WTC11 (cell line): ENCODE data around the gene HSP90AB1. TPM values are rescaled to one million over a fixed set of nuclear protein-coding genes. Genes with fewer than 3 reads are reported as not detected.

ENCODE experiments used
- ATAC-seq: fragments of 200-7000 bp; cut with Tn5 transposase; 2 replicates; pipeline ENCODE4 v1.10.0; 2021; ENCODE audit warnings: mild to moderate bottlenecking, moderate library complexity
- CTCF ChIA-PET: fragments of 300-600 bp; sonication (Branson Sonifier 250); formaldehyde crosslinking; loops from one replicate; lab custom pipeline; 2021; ENCODE audit warnings: antibody characterized with exemption; lab: Charles Lee
- POLR2A ChIA-PET: fragments of 350-600 bp; sonication (Branson Sonifier 250); formaldehyde crosslinking; loops from one replicate; lab custom pipeline; 2021; ENCODE audit warnings: antibody characterized with exemption; lab: Charles Lee
- DNase-seq: peaks from one replicate; pipeline ENCODE4 v3.0.0; 2021; ENCODE audit warnings: low spot score
- H3K27ac Mint-ChIP-seq: 2 replicates; pipeline ENCODE4 v1.8.0; 2021; ENCODE audit warnings: mixed read lengths
- H3K27me3 Mint-ChIP-seq: 2 replicates; pipeline ENCODE4 v1.8.0; 2021; ENCODE audit warnings: low read depth, mild to moderate bottlenecking, moderate library complexity, mixed read lengths
- H3K36me3 Mint-ChIP-seq: 2 replicates; pipeline ENCODE4 v1.8.0; 2021; ENCODE audit warnings: mixed read lengths
- H3K4me1 Mint-ChIP-seq: 2 replicates; pipeline ENCODE4 v1.8.0; 2022; ENCODE audit warnings: mixed read lengths
- H3K4me3 Mint-ChIP-seq: 2 replicates; pipeline ENCODE4 v1.8.0; 2021; ENCODE audit warnings: mild to moderate bottlenecking, moderate library complexity, mixed read lengths
- H3K9me3 Mint-ChIP-seq: 2 replicates; pipeline ENCODE4 v1.8.0; 2021; ENCODE audit warnings: mixed read lengths
- CBFB ChIP-seq: sonication (generic); formaldehyde crosslinking; IDR thresholded peaks from 2 replicates; pipeline ENCODE4 v1.8.1; 2022; ENCODE audit warnings: mild to moderate bottlenecking, low read depth, missing genetic modification reagents
- EMX1 ChIP-seq: fragments of 250-450 bp; sonication (Bioruptor Pico); IDR thresholded peaks from 2 replicates; pipeline ENCODE4 v1.8.0; 2021; ENCODE audit warnings: mild to moderate bottlenecking
- ESRRA ChIP-seq: sonication (generic); formaldehyde crosslinking; IDR thresholded peaks from 2 replicates; pipeline ENCODE4 v1.8.1; 2022; ENCODE audit warnings: mild to moderate bottlenecking, missing genetic modification reagents, borderline replicate concordance
- GRHL2 ChIP-seq: fragments of 250-450 bp; sonication (Bioruptor Pico); IDR thresholded peaks from 2 replicates; pipeline ENCODE4 v1.8.0; 2022; ENCODE audit warnings: mild to moderate bottlenecking, moderate library complexity; ENCODE audit not compliant: insufficient replicate concordance, severe bottlenecking
- GTF2I ChIP-seq: fragments of 250-450 bp; sonication (Bioruptor Pico); conservative IDR thresholded peaks from 2 replicates; pipeline ENCODE4 v1.4.0; 2021; ENCODE audit warnings: mild to moderate bottlenecking
- NFATC4 ChIP-seq: fragments of 250-450 bp; sonication (Bioruptor Pico); IDR thresholded peaks from 2 replicates; pipeline ENCODE4 v1.9.0; 2021; ENCODE audit warnings: mild to moderate bottlenecking
- NFYB ChIP-seq: sonication (generic); formaldehyde crosslinking; conservative IDR thresholded peaks from 2 replicates; pipeline ENCODE4 v1.8.0; 2022; ENCODE audit warnings: low read depth, missing genetic modification reagents
- NR1H2 ChIP-seq: sonication (generic); formaldehyde crosslinking; IDR thresholded peaks from 2 replicates; pipeline ENCODE4 v1.9.0; 2021; ENCODE audit warnings: mild to moderate bottlenecking, moderate library complexity, missing genetic modification reagents
- OVOL2 ChIP-seq: fragments of 250-450 bp; sonication (Bioruptor Pico); IDR thresholded peaks from 2 replicates; pipeline ENCODE4 v1.9.0; 2021; ENCODE audit warnings: mild to moderate bottlenecking, borderline replicate concordance
- TP53 ChIP-seq: sonication (generic); formaldehyde crosslinking; IDR thresholded peaks from 2 replicates; pipeline ENCODE4 v1.8.1; 2023; ENCODE audit warnings: mild to moderate bottlenecking, missing genetic modification reagents
- ZNF121 ChIP-seq: sonication (generic); formaldehyde crosslinking; IDR thresholded peaks from 2 replicates; pipeline ENCODE4 v1.8.0; 2023; ENCODE audit warnings: missing genetic modification reagents
- ZNF396 ChIP-seq: fragments of 250-450 bp; sonication (Bioruptor Pico); IDR thresholded peaks from 2 replicates; pipeline ENCODE4 v1.8.0; 2021; ENCODE audit warnings: mild to moderate bottlenecking, moderate library complexity, borderline replicate concordance
- total RNA-seq: library from RNA; stranded (reverse); gene quantifications from 3 replicates; pipeline ENCODE4 v1.2.3, GENCODE V29; 2021
- TF ChIP-seq, protein P1 (sequence below): fragments of 250-450 bp; sonication (Bioruptor Pico); conservative IDR thresholded peaks from 2 replicates; pipeline ENCODE4 v1.9.0; 2021; ENCODE audit warnings: mild to moderate bottlenecking
- TF ChIP-seq, protein P2 (sequence below): sonication (generic); formaldehyde crosslinking; IDR thresholded peaks from 2 replicates; pipeline ENCODE4 v1.8.0; 2023; ENCODE audit warnings: mild to moderate bottlenecking, missing genetic modification reagents
- TF ChIP-seq, protein P3 (sequence below): sonication (generic); formaldehyde crosslinking; conservative IDR thresholded peaks from 2 replicates; pipeline ENCODE4 v1.8.1; 2023; ENCODE audit warnings: mild to moderate bottlenecking, low read depth, missing genetic modification reagents, moderate library complexity
- TF ChIP-seq, protein P4 (sequence below): sonication (generic); formaldehyde crosslinking; IDR thresholded peaks from 2 replicates; pipeline ENCODE4 v1.8.0; 2022; ENCODE audit warnings: missing genetic modification reagents

HSP90AB1 gene
- total RNA-seq, 1 experiment from 2014 or later: 2,171 TPM

DNA sequence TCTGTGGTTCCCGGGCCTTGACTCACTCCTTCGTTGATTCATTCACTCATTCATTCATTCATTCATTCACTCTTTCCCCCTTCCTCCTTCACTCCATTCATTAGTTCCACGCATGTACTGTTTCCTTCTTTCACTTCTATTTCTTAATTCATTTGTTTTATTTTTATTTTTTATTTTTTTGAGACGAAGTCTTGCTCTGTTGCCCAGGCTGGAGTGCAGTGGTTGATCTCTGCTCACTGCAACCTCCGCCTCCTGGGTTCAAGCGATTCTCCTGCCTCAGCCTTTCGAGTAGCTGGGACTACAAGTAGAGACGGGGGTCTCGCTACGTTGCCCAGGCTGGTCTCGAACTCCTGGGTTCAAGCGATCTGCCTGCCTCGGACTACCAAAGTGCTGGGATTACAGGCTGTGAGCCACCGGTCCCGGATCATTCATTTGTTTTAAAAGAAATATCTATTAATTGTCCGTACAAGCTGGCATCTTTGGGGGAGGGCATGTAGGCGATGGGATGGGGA is 18.9 kb downstream of the HSP90AB1 start:
- H3K4me3 Mint-ChIP-seq: peak overlapping the region; percentile 95
- CTCF ChIA-PET: no interaction called here
- peaks cover 28% of the 10 kb centered on the region for H3K27me3 Mint-ChIP-seq
- no peak for ATAC-seq
- H3K36me3 Mint-ChIP-seq: no peaks in the 10 kb centered on the region
- peaks cover 46% of the 10 kb centered on the region for H3K4me1 Mint-ChIP-seq
- DNase-seq: no peak
- POLR2A ChIA-PET: no interaction called here
- TF ChIP-seq ZNF121 (CRISPR knock-in tag): peak; percentile 91
- TF ChIP-seq, protein P1, sequence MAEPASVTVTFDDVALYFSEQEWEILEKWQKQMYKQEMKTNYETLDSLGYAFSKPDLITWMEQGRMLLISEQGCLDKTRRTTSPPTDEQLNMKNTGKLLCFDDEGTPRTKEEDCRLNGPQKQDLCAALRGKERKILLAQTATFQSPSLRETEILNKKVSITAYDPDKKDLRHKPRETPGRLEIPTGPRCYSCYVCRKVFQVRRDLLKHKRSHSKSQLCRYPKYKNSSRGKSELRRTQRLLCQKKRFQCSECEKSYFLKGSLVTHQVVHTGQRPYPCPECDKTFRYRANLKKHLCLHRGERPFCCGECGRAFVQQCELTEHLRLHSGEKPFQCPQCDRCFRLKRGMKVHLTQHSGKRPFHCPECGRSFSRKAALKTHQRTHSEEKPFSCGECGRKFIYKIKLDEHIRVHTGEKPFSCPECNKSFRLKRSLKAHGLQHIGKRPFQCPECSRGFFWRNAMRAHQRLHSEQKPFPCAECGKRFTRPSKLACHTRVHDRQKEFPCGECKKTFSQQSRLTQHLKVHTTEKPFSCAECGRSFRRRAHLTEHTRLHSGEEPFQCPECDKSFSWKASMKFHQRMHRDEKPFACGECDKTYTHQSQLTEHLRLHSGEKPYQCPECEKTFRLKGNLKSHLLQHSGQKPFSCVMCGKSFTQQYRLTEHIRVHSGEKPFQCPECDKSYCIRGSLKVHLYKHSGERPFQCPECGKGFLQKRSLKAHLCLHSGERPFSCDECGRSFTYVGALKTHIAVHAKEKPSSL: no peak
- 0 out of 2 replicates have a peak, but pooled peaks have one; percentile 11 for TF ChIP-seq GTF2I (CRISPR knock-in tag)
- no peaks in the 10 kb centered on the region for H3K9me3 Mint-ChIP-seq
- H3K27ac Mint-ChIP-seq: no peak overlapping the region

DNA sequence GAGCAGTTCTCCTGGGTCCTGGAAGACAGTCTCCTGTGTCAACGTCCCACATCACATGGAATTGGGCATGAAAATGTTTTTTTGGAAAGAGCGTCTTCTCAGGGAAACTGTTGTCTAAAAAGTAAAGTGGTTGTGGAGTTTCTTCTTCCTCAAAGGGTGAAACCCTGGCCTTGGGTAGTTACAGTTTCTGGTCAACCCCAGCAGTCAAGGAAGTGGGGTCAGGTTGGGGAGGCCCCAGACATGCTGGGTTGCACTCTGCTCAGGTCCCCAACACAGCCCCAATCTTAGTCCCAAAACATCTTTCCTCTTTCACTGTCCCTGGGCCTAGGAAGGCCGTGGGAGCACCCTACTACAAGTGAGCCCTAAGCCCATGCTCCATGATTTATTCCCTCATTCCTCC is 19.4 kb downstream of the HSP90AB1 start:
- no peak overlapping the region for H3K27ac Mint-ChIP-seq
- H3K4me1 Mint-ChIP-seq: peaks cover 46% of the 10 kb centered on the region
- TF ChIP-seq, protein P2, sequence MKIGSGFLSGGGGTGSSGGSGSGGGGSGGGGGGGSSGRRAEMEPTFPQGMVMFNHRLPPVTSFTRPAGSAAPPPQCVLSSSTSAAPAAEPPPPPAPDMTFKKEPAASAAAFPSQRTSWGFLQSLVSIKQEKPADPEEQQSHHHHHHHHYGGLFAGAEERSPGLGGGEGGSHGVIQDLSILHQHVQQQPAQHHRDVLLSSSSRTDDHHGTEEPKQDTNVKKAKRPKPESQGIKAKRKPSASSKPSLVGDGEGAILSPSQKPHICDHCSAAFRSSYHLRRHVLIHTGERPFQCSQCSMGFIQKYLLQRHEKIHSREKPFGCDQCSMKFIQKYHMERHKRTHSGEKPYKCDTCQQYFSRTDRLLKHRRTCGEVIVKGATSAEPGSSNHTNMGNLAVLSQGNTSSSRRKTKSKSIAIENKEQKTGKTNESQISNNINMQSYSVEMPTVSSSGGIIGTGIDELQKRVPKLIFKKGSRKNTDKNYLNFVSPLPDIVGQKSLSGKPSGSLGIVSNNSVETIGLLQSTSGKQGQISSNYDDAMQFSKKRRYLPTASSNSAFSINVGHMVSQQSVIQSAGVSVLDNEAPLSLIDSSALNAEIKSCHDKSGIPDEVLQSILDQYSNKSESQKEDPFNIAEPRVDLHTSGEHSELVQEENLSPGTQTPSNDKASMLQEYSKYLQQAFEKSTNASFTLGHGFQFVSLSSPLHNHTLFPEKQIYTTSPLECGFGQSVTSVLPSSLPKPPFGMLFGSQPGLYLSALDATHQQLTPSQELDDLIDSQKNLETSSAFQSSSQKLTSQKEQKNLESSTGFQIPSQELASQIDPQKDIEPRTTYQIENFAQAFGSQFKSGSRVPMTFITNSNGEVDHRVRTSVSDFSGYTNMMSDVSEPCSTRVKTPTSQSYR (CRISPR knock-in tag): no peak
- TF ChIP-seq ZNF396 (no peak), ESRRA (no peak), EMX1 (CRISPR knock-in tag) (no peak), CBFB (CRISPR knock-in tag) (no peak), TP53 (CRISPR knock-in tag) (no peak), GRHL2 (CRISPR knock-in tag) (no peak), NR1H2 (CRISPR knock-in tag) (no peak), NFATC4 (no peak), NFYB (CRISPR knock-in tag) (no peak), OVOL2 (no peak)
- TF ChIP-seq, protein P3, sequence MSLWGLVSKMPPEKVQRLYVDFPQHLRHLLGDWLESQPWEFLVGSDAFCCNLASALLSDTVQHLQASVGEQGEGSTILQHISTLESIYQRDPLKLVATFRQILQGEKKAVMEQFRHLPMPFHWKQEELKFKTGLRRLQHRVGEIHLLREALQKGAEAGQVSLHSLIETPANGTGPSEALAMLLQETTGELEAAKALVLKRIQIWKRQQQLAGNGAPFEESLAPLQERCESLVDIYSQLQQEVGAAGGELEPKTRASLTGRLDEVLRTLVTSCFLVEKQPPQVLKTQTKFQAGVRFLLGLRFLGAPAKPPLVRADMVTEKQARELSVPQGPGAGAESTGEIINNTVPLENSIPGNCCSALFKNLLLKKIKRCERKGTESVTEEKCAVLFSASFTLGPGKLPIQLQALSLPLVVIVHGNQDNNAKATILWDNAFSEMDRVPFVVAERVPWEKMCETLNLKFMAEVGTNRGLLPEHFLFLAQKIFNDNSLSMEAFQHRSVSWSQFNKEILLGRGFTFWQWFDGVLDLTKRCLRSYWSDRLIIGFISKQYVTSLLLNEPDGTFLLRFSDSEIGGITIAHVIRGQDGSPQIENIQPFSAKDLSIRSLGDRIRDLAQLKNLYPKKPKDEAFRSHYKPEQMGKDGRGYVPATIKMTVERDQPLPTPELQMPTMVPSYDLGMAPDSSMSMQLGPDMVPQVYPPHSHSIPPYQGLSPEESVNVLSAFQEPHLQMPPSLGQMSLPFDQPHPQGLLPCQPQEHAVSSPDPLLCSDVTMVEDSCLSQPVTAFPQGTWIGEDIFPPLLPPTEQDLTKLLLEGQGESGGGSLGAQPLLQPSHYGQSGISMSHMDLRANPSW (CRISPR knock-in tag): no peak
- TF ChIP-seq, protein P4, sequence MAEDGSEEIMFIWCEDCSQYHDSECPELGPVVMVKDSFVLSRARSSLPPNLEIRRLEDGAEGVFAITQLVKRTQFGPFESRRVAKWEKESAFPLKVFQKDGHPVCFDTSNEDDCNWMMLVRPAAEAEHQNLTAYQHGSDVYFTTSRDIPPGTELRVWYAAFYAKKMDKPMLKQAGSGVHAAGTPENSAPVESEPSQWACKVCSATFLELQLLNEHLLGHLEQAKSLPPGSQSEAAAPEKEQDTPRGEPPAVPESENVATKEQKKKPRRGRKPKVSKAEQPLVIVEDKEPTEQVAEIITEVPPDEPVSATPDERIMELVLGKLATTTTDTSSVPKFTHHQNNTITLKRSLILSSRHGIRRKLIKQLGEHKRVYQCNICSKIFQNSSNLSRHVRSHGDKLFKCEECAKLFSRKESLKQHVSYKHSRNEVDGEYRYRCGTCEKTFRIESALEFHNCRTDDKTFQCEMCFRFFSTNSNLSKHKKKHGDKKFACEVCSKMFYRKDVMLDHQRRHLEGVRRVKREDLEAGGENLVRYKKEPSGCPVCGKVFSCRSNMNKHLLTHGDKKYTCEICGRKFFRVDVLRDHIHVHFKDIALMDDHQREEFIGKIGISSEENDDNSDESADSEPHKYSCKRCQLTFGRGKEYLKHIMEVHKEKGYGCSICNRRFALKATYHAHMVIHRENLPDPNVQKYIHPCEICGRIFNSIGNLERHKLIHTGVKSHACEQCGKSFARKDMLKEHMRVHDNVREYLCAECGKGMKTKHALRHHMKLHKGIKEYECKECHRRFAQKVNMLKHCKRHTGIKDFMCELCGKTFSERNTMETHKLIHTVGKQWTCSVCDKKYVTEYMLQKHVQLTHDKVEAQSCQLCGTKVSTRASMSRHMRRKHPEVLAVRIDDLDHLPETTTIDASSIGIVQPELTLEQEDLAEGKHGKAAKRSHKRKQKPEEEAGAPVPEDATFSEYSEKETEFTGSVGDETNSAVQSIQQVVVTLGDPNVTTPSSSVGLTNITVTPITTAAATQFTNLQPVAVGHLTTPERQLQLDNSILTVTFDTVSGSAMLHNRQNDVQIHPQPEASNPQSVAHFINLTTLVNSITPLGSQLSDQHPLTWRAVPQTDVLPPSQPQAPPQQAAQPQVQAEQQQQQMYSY (CRISPR knock-in tag): no peak
- DNase-seq (no peak), ATAC-seq (no peak)
- H3K4me3 Mint-ChIP-seq: peak overlapping the region; percentile 35; the same call in 1 of the 2 replicates
- H3K36me3 Mint-ChIP-seq: no peaks in the 10 kb centered on the region
- POLR2A ChIA-PET: no interaction called here
- no peaks in the 10 kb centered on the region for H3K9me3 Mint-ChIP-seq
- CTCF ChIA-PET: interaction anchor here (0.6 to 6.3 kb wide), 4 partner anchors 30 to 76 kb away, joined by 4 to 109 read pairs (median 11); partner anchors contain the start of genes AARS2 and SPATS1
- H3K27me3 Mint-ChIP-seq: peaks cover 28% of the 10 kb centered on the region
